DND-41 (cell line): ENCODE measurements around the gene LCNL1.

Experiments
- EZH2 ChIP-seq: IDR thresholded peaks from 3 replicates; pipeline ENCODE4 v1.6.1; 2012; ENCODE audit warnings: borderline replicate concordance, low read depth, mild to moderate bottlenecking, moderate library complexity, low read length, inconsistent platforms; ENCODE audit not compliant: severe bottlenecking
- TF ChIP-seq, protein P1 (sequence below): IDR thresholded peaks from 2 replicates; pipeline ENCODE4 v1.5.1; 2012; ENCODE audit warnings: borderline replicate concordance, low read length, moderate library complexity, mild to moderate bottlenecking; ENCODE audit not compliant: poor library complexity, severe bottlenecking; ENCODE audit errors: extremely low read depth

- TF ChIP-seq, protein P1, sequence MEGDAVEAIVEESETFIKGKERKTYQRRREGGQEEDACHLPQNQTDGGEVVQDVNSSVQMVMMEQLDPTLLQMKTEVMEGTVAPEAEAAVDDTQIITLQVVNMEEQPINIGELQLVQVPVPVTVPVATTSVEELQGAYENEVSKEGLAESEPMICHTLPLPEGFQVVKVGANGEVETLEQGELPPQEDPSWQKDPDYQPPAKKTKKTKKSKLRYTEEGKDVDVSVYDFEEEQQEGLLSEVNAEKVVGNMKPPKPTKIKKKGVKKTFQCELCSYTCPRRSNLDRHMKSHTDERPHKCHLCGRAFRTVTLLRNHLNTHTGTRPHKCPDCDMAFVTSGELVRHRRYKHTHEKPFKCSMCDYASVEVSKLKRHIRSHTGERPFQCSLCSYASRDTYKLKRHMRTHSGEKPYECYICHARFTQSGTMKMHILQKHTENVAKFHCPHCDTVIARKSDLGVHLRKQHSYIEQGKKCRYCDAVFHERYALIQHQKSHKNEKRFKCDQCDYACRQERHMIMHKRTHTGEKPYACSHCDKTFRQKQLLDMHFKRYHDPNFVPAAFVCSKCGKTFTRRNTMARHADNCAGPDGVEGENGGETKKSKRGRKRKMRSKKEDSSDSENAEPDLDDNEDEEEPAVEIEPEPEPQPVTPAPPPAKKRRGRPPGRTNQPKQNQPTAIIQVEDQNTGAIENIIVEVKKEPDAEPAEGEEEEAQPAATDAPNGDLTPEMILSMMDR = no peak
- TF ChIP-seq EZH2 = no peak
These were observed 17.6 kb downstream of the LCNL1 start for GRCh38 chr9:137000177-137000930.
